ENCODE results near the gene ZCCHC8. TPM values are rescaled to one million over a fixed set of nuclear protein-coding genes. Genes with fewer than 3 reads are reported as not detected.
A peak's percentile ranks its signal among the peaks of the same experiment; 100 is the strongest.

Gene ZCCHC8
- 10 to 100 TPM; 14.6 to 30.9 (median 21.0) TPM for polyA plus RNA-seq
- long read RNA-seq, donor 1, result 0 reads
- long read RNA-seq, donor 2, partial matches to known transcripts, result 0 of 1 reads
- long read RNA-seq, donor 2, other reads (novel, unspliced or antisense), result 0 of 1 reads
- long read RNA-seq, donor 3, result 0 reads
- long read RNA-seq, donor 4, result 0 reads
- long read RNA-seq, donor 5, partial matches to known transcripts, result 0 of 1 reads
- long read RNA-seq, donor 5, other reads (novel, unspliced or antisense), result 0 of 1 reads
- long read RNA-seq, donor 6, partial matches to known transcripts, result 0 of 1 reads
- long read RNA-seq, donor 6, other reads (novel, unspliced or antisense), result 0 of 1 reads
- long read RNA-seq, donor 7, result 0 reads
- long read RNA-seq, donor 8, partial matches to known transcripts, result 0 of 2 reads
- long read RNA-seq, donor 8, other reads (novel, unspliced or antisense), result 0 of 2 reads
- long read RNA-seq, donor 9, result 0 reads
- long read RNA-seq, donor 10, partial matches to known transcripts, result 6 of 8 reads
- long read RNA-seq, donor 10, other reads (novel, unspliced or antisense), result 0 of 8 reads

GRCh38 chr12:122500685-122501488 is at the start of gene ZCCHC8:
ZCCHC8 (minus strand) TSS chr12:122500932; CDS start chr12:122500840, 92 bp downstream.
- Histone ChIP-seq H3K4me1 (ENCODE audit: control insufficient read depth in 3 of 3, insufficient read depth in 2 of 3, low read depth in 1 of 3, low read length in 2 of 3) (no peaks in the 10 kb centered on the region), H3K27me3 (ENCODE audit: control insufficient read depth in 3 of 3, insufficient read depth in 3 of 3, low read length in 3 of 3) (no peaks in the 10 kb centered on the region), H3K27ac (ENCODE audit: low read depth in 1 of 3, low read length in 2 of 3) (peak within 1 kb of the TSS; percentile 94 to 98 (median 97)), H3K36me3 (ENCODE audit: control insufficient read depth in 3 of 3, insufficient read depth in 2 of 3, low read depth in 1 of 3, low read length in 3 of 3) (peaks cover 8 to 34% (median 9%) of the 10 kb centered on the region in 3 donors), H3K4me3 (ENCODE audit: low read depth in 1 of 3, low read length in 3 of 3) (peak within 1 kb of the TSS; percentile 81 to 88 (median 82)), H3K9me3 (ENCODE audit: control insufficient read depth in 2 of 2, insufficient read depth in 1 of 2, low read depth in 1 of 2, low read length in 1 of 2) (no peaks in the 10 kb centered on the region)
- FAIRE-seq, result no peak
- DNase-seq, result peak; percentile 98 to 99
- WGBS, 3 donors, result 2 to 3% (median 3%) methylated on average over 51 to 52 of the region's 52 CpGs

- FAIRE-seq (no peak), DNase-seq (no peak)
- Histone ChIP-seq H3K36me3 (ENCODE audit: control insufficient read depth in 3 of 3, insufficient read depth in 2 of 3, low read depth in 1 of 3, low read length in 3 of 3) (peaks cover 0 to 39% (median 2%) of the 10 kb centered on the region in 3 donors), H3K27ac (ENCODE audit: low read depth in 1 of 3, low read length in 2 of 3) (no peak overlapping the region), H3K4me3 (ENCODE audit: low read depth in 1 of 3, low read length in 3 of 3) (no peak overlapping the region), H3K4me1 (ENCODE audit: control insufficient read depth in 3 of 3, insufficient read depth in 2 of 3, low read depth in 1 of 3, low read length in 2 of 3) (no peaks in the 10 kb centered on the region), H3K9me3 (ENCODE audit: control insufficient read depth in 2 of 2, insufficient read depth in 1 of 2, low read depth in 1 of 2, low read length in 1 of 2) (no peaks in the 10 kb centered on the region), H3K27me3 (ENCODE audit: control insufficient read depth in 3 of 3, insufficient read depth in 3 of 3, low read length in 3 of 3) (no peaks in the 10 kb centered on the region)
- WGBS, 3 donors, result 78 to 87% (median 84%) methylated on average over 5 of the region's 5 CpGs
Measured at GRCh38 chr12:122547330-122547729, 46.6 kb upstream of the ZCCHC8 start.

GRCh38 chr12:122545855-122546254 is 45.1 kb upstream of the ZCCHC8 start:
- FAIRE-seq (no peak), DNase-seq (no peak)
- no peak overlapping the region for H3K4me3 ChIP-seq (ENCODE audit: low read depth in 1 of 3, low read length in 3 of 3)
- H3K27me3 ChIP-seq (ENCODE audit: control insufficient read depth in 3 of 3, insufficient read depth in 3 of 3, low read length in 3 of 3), result no peaks in the 10 kb centered on the region
- no peak overlapping the region for H3K27ac ChIP-seq (ENCODE audit: low read depth in 1 of 3, low read length in 2 of 3)
- H3K4me1 ChIP-seq (ENCODE audit: control insufficient read depth in 3 of 3, insufficient read depth in 2 of 3, low read depth in 1 of 3, low read length in 2 of 3), result no peaks in the 10 kb centered on the region
- WGBS, 3 donors, result 94 to 97% (median 95%) methylated on average over 2 of the region's 2 CpGs
- peaks cover 0 to 35% (median 2%) of the 10 kb centered on the region in 3 donors for H3K36me3 ChIP-seq (ENCODE audit: control insufficient read depth in 3 of 3, insufficient read depth in 2 of 3, low read depth in 1 of 3, low read length in 3 of 3)
- no peaks in the 10 kb centered on the region for H3K9me3 ChIP-seq (ENCODE audit: control insufficient read depth in 2 of 2, insufficient read depth in 1 of 2, low read depth in 1 of 2, low read length in 1 of 2)

DNA sequence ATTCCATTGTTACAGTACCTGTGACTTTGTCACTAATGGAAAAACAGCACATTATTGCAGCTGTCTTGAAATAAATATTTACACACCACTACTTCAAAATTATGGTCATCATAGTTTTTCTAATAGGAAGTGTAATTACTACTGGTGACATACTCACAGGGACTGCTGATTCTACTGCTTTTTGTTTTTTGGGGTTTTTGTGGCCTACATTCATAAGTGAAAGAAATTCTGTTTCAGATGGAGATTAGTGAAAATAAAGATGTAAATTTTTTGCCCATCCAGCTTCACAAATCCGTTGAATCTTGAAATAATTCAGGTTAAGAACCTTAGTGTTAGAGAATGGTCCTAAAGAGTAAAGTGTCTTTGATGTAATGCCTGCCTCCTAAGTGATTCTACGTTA is 43.8 kb upstream of the ZCCHC8 start:
- DNase-seq, result no peak
- Histone ChIP-seq H3K4me3 (ENCODE audit: low read depth in 1 of 3, low read length in 3 of 3) (no peak overlapping the region), H3K36me3 (ENCODE audit: control insufficient read depth in 3 of 3, insufficient read depth in 2 of 3, low read depth in 1 of 3, low read length in 3 of 3) (peaks cover 0 to 39% (median 2%) of the 10 kb centered on the region in 3 donors), H3K27ac (ENCODE audit: low read depth in 1 of 3, low read length in 2 of 3) (no peak overlapping the region), H3K4me1 (ENCODE audit: control insufficient read depth in 3 of 3, insufficient read depth in 2 of 3, low read depth in 1 of 3, low read length in 2 of 3) (no peaks in the 10 kb centered on the region), H3K9me3 (ENCODE audit: control insufficient read depth in 2 of 2, insufficient read depth in 1 of 2, low read depth in 1 of 2, low read length in 1 of 2) (no peaks in the 10 kb centered on the region), H3K27me3 (ENCODE audit: control insufficient read depth in 3 of 3, insufficient read depth in 3 of 3, low read length in 3 of 3) (no peaks in the 10 kb centered on the region)
- 89 to 90% (median 90%) methylated on average over 2 of the region's 2 CpGs for WGBS, 3 donors
- no peak for FAIRE-seq

DNA sequence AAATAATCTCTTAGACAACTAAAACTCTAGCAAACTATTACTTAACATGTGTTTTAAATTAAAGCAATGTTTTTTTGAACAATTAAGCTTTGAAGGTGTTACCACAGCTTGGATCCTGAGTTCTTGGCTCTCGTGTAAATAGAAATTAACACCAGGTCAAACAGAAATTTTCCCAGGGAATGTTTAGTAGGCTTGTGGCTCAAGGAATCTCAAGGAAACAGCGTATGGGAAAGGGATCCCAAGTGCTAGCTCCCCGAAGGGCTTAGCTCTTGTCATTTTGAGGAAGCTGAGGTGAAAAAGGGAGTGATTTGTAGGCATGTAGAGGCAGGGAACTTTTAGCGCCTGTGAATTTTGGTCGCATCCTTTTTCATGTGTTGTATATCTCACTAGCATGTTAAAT is 37.8 kb upstream of the ZCCHC8 start:
- WGBS, 3 donors, result 91 to 95% (median 94%) methylated on average over 5 of the region's 5 CpGs
- H3K9me3 ChIP-seq (ENCODE audit: control insufficient read depth in 2 of 2, insufficient read depth in 1 of 2, low read depth in 1 of 2, low read length in 1 of 2), result no peaks in the 10 kb centered on the region
- FAIRE-seq, result no peak
- no peak overlapping the region for H3K27ac ChIP-seq (ENCODE audit: low read depth in 1 of 3, low read length in 2 of 3)
- DNase-seq, result no peak
- no peak overlapping the region for H3K4me3 ChIP-seq (ENCODE audit: low read depth in 1 of 3, low read length in 3 of 3)
- peaks cover 0 to 39% (median 4%) of the 10 kb centered on the region in 3 donors for H3K36me3 ChIP-seq (ENCODE audit: control insufficient read depth in 3 of 3, insufficient read depth in 2 of 3, low read depth in 1 of 3, low read length in 3 of 3)
- no peaks in the 10 kb centered on the region for H3K27me3 ChIP-seq (ENCODE audit: control insufficient read depth in 3 of 3, insufficient read depth in 3 of 3, low read length in 3 of 3)
- no peaks in the 10 kb centered on the region for H3K4me1 ChIP-seq (ENCODE audit: control insufficient read depth in 3 of 3, insufficient read depth in 2 of 3, low read depth in 1 of 3, low read length in 2 of 3)

DNA sequence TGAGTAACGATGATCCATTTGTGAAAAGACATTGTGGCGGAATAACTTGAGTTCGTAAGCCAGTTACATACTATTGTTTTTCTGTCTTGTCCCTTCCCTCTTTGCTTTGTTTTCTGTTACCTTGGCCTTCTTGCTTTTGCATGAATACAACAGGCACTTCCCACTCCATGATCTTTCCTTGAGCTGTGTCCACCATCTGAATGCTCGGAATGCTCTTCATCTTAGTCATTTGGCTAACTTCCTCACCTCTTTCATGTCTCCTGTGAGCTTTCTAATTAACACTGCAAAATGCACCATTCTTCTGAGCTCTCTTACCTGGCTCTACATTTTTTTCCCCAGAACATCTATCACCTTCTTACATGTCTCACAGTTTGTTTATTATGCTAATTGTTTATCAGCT is 36.3 kb upstream of the ZCCHC8 start:
- 97 to 98% (median 97%) methylated on average over 4 of the region's 4 CpGs for WGBS, 3 donors
- no peak for DNase-seq
- no peaks in the 10 kb centered on the region for H3K27me3 ChIP-seq (ENCODE audit: control insufficient read depth in 3 of 3, insufficient read depth in 3 of 3, low read length in 3 of 3)
- FAIRE-seq, result no peak
- no peaks in the 10 kb centered on the region for H3K9me3 ChIP-seq (ENCODE audit: control insufficient read depth in 2 of 2, insufficient read depth in 1 of 2, low read depth in 1 of 2, low read length in 1 of 2)
- peaks cover 0 to 39% (median 4%) of the 10 kb centered on the region in 3 donors for H3K36me3 ChIP-seq (ENCODE audit: control insufficient read depth in 3 of 3, insufficient read depth in 2 of 3, low read depth in 1 of 3, low read length in 3 of 3)
- no peaks in the 10 kb centered on the region for H3K4me1 ChIP-seq (ENCODE audit: control insufficient read depth in 3 of 3, insufficient read depth in 2 of 3, low read depth in 1 of 3, low read length in 2 of 3)
- H3K4me3 ChIP-seq (ENCODE audit: low read depth in 1 of 3, low read length in 3 of 3), result no peak overlapping the region
- no peak overlapping the region for H3K27ac ChIP-seq (ENCODE audit: low read depth in 1 of 3, low read length in 2 of 3)

DNA sequence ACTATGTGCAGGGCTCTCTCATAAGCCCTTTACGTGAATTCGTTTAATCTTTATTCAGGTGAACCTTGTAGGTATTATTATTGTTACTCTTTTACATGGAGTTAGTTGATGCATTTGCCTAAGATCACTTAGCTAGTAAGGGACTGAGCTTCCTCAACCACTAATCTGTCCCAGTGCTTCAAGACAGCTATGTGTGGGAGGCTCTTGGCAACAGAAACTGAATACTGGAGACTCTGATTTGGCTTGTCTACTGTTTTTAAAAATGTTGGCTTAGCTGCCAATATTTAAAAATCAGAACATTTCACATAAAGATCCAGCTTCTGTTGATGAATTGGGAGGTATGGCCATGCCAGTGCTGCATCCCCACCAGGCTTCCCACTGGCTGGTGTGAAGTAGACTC is 33.1 kb upstream of the ZCCHC8 start:
- Histone ChIP-seq H3K36me3 (ENCODE audit: control insufficient read depth in 3 of 3, insufficient read depth in 2 of 3, low read depth in 1 of 3, low read length in 3 of 3) (peaks cover 0 to 32% (median 4%) of the 10 kb centered on the region in 3 donors), H3K4me3 (ENCODE audit: low read depth in 1 of 3, low read length in 3 of 3) (no peak overlapping the region), H3K27me3 (ENCODE audit: control insufficient read depth in 3 of 3, insufficient read depth in 3 of 3, low read length in 3 of 3) (no peaks in the 10 kb centered on the region), H3K9me3 (ENCODE audit: control insufficient read depth in 2 of 2, insufficient read depth in 1 of 2, low read depth in 1 of 2, low read length in 1 of 2) (no peaks in the 10 kb centered on the region), H3K27ac (ENCODE audit: low read depth in 1 of 3, low read length in 2 of 3) (no peak overlapping the region), H3K4me1 (ENCODE audit: control insufficient read depth in 3 of 3, insufficient read depth in 2 of 3, low read depth in 1 of 3, low read length in 2 of 3) (no peaks in the 10 kb centered on the region)
- no peak for FAIRE-seq
- DNase-seq, result no peak
- 93 to 99% (median 96%) methylated on average over 2 of the region's 2 CpGs for WGBS, 3 donors

GRCh38 chr12:122528992-122529391 is 28.3 kb upstream of the ZCCHC8 start:
- FAIRE-seq, result no peak
- 87 to 98% (median 93%) methylated on average over 6 of the region's 6 CpGs for WGBS, 3 donors

More at GRCh38 chr12:122528992-122529391, 28.3 kb upstream of the ZCCHC8 start:
- H3K9me3 ChIP-seq (ENCODE audit: control insufficient read depth in 2 of 2, insufficient read depth in 1 of 2, low read depth in 1 of 2, low read length in 1 of 2), result no peaks in the 10 kb centered on the region
- H3K4me1 ChIP-seq (ENCODE audit: control insufficient read depth in 3 of 3, insufficient read depth in 2 of 3, low read depth in 1 of 3, low read length in 2 of 3), result peaks cover 0 to 5% (median 0%) of the 10 kb centered on the region in 3 donors
- H3K36me3 ChIP-seq (ENCODE audit: control insufficient read depth in 3 of 3, insufficient read depth in 2 of 3, low read depth in 1 of 3, low read length in 3 of 3), result peaks cover 0 to 9% (median 3%) of the 10 kb centered on the region in 3 donors
- no peak overlapping the region for H3K4me3 ChIP-seq (ENCODE audit: low read depth in 1 of 3, low read length in 3 of 3)
- no peaks in the 10 kb centered on the region for H3K27me3 ChIP-seq (ENCODE audit: control insufficient read depth in 3 of 3, insufficient read depth in 3 of 3, low read length in 3 of 3)
- no peak overlapping the region for H3K27ac ChIP-seq (ENCODE audit: low read depth in 1 of 3, low read length in 2 of 3)
- DNase-seq, result no peak

Measured in small intestine (tissue), 16 donors.